HG02642 (cell line): Measurements from ENCODE around the gene SIK3.
"Not testable (repeated sequence)": the region's sequence is repeated elsewhere in the genome, so short reads cannot be mapped to it uniquely, and the experiment has no call there.

ENCODE experiments used
- ATAC-seq: cut with Tn5 transposase; IDR thresholded peaks from one replicate; pipeline ENCODE4 v1.9.1; 2021; ENCODE audit warnings: mild to moderate bottlenecking; ENCODE audit not compliant: unreplicated experiment, poor library complexity

The SIK3 gene

DNA sequence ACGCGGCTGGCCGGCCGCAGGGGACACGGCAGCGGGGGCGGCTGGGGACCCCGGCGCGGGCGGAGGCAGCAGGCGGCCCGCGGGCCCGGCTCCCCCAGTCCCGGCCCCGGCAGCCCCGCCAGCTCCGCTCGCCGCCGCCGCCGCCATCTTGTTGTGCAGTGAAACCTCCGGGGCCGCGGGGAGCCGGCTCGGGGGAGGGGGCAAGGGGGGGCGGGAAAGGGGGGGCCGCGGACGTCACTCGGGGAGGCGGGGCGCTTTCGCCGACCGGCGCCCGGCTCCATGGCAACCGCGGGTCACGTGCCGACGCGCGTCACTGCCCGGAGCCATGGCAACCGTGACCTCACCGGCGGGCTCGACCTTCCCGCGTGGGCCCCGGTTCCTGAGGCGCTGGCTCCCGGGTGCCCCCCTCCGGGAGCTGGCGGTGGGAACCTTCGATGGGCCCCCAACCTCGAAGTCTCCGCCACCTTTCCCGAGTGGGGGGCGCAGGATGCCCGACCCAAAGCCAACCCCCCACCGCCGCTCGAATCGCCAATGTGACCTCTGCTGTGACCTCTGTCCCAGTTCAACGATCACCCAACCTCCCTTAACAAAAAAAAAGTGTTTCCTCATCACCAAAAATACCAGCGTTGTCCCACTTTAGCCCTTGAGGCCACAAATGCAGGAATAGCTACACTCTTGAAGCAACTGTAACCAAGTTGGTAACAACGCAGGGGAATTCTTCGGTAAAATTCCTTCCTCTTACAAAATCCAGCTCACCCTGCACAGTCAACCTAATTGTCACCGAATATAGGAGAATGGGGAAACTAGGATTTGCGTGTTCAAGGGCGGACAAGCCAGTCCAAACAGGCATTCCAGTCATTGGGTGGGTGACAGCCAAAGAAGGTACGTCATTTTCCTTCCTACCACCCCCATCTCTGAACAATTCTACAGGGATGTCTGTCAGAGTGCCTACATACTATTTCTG lies at the start of gene SIK3:
TSS of gene SIK3 (minus strand) at position 160 of the 964 bp plus-strand sequence. CDS start at position 147, 13 bp downstream.
- peak; percentile 88 for ATAC-seq

DNA sequence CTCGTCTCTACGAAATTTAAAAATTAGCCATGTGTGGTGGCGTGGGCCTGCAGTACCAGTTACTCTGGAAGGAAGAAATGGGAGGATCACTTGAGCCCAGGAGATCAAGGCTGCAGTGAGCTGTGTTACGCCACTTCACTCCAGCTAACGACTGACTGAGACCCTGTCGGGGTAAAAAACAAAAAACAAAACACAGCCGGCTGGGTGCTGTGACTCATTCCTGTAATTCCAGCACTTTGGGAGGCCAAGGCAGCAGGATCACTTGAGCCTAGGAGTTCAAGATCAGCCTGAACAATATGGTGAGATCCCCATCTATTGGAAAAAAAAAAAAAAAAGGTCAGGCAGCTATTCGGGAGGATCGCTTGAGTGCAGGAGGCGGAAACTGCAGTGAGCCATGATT lies 48.3 kb upstream of the SIK3 start:
- ATAC-seq: no peak

DNA sequence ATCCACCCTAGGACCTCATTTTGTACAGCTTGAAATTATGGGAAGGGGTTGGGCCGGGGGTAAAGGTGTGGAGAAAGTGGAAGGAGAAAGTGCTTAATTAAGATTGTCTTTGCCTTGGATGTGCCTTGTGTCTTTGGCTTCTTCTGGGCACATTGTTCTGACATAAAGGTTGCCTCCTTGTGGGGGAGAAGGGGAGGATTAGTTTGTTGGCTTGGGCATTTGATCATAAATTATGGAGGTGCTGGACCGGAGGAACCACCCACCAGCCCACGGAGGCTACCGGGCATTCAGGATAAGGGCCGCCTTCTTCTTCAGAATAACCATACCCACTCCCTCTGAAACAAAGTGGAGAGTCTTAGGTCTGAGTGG lies 47.1 kb upstream of the SIK3 start:
- no peak for ATAC-seq

DNA sequence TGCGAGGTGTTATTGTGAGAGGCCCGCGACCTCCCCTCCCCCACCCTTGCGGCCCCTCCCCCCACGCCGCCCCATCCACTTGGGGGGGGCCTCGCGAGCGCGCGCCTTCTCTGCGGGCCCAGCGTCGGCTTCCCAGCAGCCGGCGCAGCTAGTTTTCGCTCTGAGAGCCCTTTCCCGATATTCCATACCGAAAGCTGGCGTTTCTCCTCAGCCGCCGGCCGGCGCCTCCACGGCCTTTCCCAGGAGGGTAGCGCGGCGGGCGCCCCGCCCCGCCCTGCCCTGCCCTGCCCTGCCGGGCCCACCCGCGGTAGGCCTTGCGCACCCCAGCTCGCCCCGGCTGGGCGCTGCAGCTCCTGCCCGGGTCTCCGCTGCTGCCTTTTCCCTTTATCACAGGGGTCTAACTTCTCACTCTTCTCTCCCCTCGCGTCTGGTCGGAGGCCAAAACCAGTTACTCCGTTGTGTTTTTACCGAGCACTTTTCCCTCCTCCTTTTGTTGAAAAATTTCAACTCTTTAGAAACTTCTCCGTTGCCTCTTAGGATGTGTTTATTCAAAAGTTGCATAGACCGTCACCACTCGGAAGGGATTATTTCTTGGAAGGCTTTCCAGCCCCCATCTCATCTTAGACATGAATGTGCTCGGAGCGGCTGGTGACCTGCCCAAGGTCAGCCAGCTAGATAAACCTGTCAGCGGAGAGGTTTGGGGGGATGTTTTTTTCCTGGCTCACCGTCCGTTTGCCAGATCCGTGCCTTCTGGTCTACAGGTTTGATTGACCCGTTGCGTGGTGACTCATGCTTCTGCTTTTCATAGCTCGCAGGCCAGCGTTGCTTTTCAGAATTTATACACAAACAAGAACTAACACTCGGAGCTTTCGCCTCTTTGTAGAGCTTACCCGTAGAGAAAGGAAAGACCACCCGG lies 46.5 kb upstream of the SIK3 start:
- ATAC-seq: peak; percentile 60

DNA sequence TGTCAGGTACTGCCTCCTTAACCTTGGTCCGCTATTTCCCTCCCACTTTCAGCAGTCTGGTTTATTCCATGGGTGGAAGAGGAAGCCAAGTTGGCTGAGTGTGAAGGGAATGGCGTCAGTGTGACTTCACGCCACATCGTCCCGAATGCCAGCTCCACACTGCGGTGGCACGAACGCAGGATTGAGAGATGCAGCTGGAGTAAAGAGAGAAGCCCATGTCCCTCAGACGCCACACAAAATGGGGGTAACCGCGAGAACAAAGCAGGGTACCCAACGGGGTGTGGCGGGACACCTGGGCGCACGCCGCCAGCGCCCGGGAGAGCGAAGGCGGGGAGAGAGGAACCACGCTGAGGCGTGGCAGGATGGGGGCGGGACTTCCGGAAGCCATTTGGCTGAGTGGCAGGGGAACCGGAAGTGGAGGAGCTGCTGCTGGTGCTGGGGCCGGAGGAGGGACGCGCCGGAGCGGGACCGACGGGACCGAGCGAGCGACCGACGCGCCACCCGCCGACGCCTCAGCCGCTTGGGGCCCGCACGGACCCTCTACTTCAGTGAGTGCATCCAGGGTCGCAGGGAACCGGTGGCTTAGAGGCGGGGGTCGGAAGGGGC lies 45.7 kb upstream of the SIK3 start, which contains the start of gene PAFAH1B2:
TSS of gene PAFAH1B2 (plus strand) at position 417 of the 606 bp plus-strand sequence. CDS start 8,161 bp downstream, outside the sequence.
- ATAC-seq: peak; percentile 96

DNA sequence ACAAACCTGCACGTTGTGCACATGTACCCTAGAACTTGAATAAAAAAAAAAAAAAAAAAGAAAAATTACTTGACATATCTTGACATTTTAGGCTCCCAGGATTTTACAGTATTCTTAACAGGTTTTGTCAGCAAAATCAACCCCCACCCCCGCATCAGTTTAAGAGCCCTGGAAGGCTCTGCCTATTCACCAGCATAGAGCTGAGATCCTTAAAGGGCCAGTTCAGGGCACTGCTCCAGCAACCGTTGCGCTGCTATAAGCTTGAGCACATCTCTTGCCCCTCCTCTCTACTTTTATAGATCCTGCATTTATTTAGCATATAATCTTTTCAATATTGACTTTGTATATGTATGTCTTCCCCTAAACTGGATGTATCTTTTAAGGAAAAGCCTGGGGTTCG lies 45.2 kb upstream of the SIK3 start:
- ATAC-seq: no peak

DNA sequence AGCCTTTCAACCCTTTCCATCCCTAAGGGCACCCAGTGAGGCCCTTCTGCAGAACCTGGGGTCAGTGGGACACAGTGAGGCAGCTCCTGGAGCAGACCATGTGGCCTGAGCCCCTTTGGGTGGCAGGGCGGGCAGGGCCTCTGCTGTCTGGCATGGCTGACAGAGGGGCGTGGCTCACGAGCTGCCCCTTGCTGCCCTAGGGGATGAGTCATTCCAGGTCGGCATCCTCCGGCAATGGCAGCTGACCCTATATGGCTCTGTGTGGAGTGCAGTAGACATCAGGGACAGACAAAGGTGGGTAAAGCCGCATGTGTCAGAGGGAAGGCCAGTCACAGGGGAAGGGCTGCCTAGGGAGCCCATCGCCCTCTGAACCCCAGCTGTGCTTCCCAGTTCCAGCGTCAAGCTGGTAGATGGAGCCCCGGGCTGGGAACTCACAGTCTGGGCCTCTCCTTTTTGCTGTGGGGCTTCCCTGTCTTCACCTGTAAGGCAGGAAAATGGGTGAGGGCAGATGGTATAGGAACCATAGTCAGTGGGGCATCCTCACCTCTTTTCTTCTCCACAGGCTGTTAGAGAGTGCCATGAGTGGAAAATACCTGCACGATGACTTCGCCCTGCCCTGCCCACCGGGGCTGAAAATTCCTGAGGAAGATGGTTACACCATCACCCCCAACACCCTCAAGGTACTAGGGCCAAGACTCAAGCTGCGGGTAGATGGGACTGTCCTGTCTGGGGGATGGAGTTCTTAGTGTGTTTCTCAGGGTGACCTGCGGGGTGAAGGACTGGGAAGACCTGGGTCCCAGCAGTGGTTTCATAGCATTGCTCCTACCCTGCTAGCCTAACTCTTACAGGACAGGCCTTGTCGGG lies 39.2 kb upstream of the SIK3 start:
- not testable (repeated sequence) for ATAC-seq

DNA sequence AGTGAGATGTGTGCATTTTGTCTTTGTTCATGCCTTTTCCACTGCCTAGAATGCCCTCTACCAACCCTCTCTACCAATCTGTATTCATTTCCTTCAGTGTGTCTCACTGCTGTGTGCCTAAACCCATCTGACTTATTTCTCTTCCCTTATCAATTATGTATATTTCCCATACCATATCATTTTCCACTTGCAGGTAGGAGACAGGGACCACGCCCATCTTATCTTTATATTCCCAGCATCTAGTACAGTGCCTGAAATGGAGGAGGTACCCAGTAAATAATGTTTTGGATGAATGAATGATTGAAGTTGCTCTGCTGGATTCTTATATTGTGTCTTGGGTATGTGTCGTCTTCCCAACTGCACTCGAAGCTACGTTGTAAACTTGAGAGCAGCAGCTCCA lies 36.8 kb upstream of the SIK3 start:
- not testable (repeated sequence) for ATAC-seq

DNA sequence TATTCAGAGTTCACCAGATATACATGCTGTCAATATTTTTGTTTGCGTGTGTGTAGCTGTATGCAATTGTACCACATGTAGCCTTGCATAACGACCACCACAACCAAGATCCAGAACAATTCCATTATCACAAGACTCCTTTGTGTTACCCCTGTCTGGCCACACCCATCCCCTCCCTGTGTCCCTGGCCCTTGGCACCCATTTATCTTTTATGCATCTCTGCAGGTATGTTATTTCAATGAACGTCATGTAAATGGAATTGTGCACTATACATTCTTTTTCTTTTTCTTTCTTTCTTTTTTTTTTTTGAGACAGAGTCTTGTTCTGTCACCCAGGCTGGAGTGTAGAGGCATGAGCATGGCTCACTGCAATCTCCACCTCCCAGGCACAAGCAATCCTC lies 36.2 kb upstream of the SIK3 start:
- no peak for ATAC-seq

DNA sequence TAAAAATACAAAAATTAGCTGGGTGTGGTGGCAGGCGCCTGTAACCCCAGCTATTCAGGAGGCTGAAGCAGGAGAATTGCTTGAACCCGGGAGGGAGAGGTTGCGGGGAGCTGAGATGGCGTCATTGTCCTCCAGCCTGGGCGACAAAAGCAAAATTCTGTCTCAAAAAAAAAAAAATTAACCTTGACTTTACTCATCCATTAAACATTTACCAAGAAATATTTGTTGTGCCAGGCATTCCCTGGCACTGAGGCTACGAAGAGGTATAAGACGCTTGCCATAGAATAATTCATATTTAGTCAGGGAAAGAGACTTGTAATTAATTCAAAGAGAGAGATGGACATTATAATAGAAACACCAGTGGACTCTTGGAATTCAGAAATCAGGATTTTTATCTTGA lies 32.7 kb upstream of the SIK3 start:
- ATAC-seq: no peak

DNA sequence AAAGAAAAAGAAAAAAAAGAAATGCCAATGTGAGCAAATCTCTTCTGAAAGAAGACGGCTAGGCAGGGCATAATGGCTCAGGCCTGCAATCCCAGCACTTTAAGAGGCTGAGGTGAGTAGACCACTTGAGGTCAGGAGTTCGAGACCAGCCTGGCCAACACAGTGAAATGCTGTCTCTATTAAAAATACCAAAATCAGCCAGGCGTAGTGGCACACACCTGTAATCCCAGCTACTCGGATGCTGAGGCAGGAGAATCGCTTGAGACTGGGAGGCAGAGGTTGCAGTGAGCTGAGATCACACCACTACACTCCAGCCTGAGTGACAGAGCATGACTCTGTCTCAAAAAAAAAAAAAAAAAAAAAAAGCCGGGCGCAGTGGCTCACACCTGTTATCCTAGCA lies 32.2 kb upstream of the SIK3 start:
- not testable (repeated sequence) for ATAC-seq

DNA sequence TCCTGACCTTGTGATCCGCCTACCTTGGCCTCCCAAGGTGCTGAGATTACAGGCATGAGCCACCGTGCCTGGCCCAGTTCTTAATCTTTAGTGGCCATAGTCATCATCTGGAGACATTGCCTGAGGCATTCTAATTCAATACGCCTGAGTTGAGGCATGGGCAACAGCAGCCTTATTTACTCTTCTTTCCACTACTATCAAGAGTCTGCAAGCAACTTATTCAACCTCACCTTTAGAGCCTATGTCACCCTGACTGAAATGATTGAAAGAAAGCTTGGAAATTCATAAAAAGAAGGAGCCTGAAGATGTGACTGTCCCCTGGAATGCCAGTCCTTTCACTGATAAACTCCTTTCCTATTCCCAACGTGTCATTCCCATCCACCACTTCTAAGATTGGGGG lies 30.1 kb upstream of the SIK3 start:
- no peak for ATAC-seq

DNA sequence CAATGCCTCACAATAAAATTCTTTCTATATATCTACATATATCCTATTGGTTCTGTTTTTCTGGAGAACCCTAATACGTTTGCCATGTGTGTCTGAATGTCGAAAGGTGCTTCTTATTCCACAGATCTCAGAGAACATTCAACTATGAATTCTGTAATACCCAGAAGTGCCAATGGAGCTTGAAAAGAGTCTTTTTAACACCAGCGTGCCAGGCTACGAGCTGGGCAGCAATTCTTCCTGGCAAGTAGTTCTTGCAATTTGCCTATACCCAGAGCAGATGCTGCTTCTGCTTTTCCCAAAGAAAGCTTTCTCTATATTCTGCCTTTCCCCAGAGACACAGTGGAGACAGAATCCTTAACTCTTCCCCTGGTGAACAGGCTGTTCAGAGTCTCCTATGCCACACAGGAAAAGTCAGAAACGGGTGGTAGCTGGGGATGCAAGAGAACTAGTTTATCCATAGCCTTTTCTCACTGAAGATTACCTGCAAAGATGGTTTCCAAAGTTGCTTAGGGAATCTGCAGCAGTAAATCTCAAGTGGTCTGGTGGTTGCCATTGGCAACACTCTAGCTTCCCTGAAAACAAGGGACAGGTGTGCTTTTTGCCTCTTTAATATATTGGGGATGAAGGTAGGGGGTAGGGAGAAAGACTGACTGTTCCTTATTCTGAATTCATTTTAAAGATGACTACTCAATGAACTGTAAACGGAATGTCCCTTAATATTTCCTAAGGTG lies 29.1 kb upstream of the SIK3 start:
- ATAC-seq: no peak

DNA sequence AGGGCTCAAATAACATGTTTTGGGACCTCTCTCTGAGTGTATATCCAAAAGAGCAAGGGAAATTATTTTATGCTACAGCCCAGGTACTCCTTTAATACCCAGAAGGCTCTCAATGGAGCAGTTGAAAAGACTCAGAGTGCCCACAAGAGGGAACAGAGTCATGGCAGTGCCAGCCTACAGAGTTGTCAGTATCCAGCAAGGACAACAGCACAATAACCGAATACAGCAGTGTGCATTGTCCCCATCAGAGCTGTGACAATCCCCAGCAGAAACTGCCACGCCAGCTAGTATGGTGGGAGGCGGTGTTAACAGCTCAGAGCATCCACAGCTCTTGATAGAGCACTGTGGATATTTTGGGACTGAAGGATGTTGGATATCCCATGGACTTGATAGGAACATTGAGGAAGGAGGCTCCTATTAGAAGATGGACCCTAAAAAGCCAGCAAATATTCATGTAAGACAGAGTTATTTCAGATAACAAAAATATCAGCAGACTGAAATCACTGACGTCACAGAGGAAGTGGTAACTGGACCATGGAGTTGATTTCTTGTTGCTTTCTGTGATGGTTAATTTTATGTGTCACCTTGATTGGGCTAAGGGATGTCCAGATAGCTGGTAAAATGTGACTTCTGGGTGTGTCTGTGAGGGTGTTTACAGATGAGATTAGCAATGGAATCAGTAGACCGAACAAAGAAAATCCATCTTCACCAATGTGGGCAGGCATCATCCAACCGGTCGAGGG lies 28.2 kb upstream of the SIK3 start:
- no peak for ATAC-seq

DNA sequence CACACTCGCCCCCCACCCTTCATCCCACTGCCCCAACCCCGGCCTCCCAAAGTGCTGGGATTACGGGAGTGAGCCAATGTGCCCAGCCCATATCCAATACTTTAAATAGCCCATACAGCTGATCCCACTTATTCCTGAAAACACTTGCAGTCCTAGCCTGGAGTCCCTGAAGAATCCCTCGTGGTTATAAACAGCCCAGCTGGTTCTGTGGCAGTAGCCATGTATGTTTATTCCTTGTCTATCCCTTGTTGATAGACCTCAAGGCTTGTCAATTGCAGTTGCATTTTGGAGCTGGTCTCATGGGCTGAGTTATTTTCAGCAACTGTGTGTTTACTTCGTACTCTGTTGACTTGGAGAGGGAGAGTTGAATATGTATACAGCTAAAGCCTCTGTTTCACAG lies 24.3 kb upstream of the SIK3 start:
- ATAC-seq: no peak

DNA sequence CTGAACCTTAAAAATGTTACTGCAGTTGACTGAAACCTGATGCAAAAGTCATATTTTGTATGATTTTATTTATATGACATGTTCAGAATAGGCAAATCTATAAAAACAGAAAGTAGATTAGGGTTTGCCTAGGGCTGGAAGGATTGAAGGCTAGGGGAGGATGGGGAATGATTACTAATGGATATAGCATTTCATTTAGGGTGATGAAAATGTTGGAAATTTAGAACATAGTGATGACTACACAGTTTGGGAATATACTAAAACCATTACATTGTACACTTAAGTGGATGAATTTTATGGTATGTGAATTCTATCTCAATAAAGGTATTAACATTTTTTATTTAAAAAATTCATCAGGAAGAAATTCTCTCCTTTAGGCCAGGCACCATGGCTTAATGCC lies 22.9 kb upstream of the SIK3 start:
- no peak for ATAC-seq

DNA sequence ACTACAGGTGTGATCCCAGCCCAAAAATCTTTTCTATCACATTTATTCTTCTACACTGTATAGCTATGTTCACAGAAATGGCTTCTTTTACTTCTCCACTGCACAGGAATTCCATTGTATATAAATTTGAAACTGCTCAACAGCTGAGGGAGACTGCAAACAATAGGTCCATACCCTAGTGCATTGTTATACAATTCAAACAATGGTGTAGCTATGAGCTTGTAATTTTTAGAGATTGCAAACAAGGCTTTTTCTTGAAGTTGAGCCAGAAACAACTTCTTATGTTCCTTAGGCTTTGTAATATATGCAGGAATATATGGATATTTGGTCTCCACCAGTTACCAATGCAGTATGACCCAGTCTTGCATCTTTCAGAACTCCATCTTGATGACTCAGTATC lies 19.5 kb upstream of the SIK3 start:
- no peak for ATAC-seq

DNA sequence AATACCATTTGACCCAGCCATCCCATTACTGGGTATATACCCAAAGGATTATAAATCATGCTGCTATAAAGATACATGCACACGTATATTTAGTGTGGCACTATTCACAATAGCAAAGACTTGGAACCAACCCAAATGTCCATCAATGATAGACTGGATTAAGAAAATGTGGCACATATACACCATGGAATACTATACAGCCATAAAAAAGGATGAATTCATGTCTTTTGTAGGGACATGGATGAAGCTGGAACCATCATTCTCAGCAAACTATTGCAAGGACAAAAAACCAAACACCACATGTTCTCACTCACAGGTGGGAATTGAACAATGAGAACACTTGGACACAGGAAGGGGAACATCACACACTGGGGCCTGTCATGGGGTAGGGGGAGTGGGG lies 14.7 kb upstream of the SIK3 start:
- not testable (repeated sequence) for ATAC-seq
